ENCODE data around the gene CHI3L1. TPM values are rescaled to one million over a fixed set of nuclear protein-coding genes. Genes with fewer than 3 reads are reported as not detected.
A peak's percentile ranks its signal among the peaks of the same experiment; 100 is the strongest.

CHI3L1 gene
- total RNA-seq, 1 donor from 2014 or later: not detected

- Mint-ChIP-seq H3K27me3 (ENCODE audit: low read depth) (peaks cover 2% of the 10 kb centered on the region), H3K36me3 (ENCODE audit: low read depth) (no peaks in the 10 kb centered on the region), H3K4me3 (ENCODE audit: unreplicated experiment) (no peak overlapping the region)
Observed at GRCh38 chr1:203149188-203149840, 37.2 kb downstream of the CHI3L1 start.

GRCh38 chr1:203148579-203148978 is 37.9 kb downstream of the CHI3L1 start:
- Mint-ChIP-seq H3K4me3 (ENCODE audit: unreplicated experiment) (no peak overlapping the region), H3K27ac (ENCODE audit: unreplicated experiment) (no peak overlapping the region), H3K4me1 (ENCODE audit: low read depth) (peaks cover 14% of the 10 kb centered on the region), H3K9me3 (ENCODE audit: low read depth) (no peaks in the 10 kb centered on the region), H3K36me3 (ENCODE audit: low read depth) (no peaks in the 10 kb centered on the region), H3K27me3 (ENCODE audit: low read depth) (peaks cover 2% of the 10 kb centered on the region)
- DNase-seq (ENCODE audit: low spot score): no peak
- no peak for TF ChIP-seq CTCF (IDR thresholded peaks at IDR 0.05)

More at GRCh38 chr1:203149188-203149840, 37.2 kb downstream of the CHI3L1 start:
- peaks cover 22% of the 10 kb centered on the region for H3K4me1 Mint-ChIP-seq (ENCODE audit: low read depth)
- TF ChIP-seq CTCF (IDR thresholded peaks at IDR 0.05): no peak
- H3K27ac Mint-ChIP-seq (ENCODE audit: unreplicated experiment): no peak overlapping the region
- no peaks in the 10 kb centered on the region for H3K9me3 Mint-ChIP-seq (ENCODE audit: low read depth)
- DNase-seq (ENCODE audit: low spot score): no peak

- TF ChIP-seq CTCF (IDR thresholded peaks at IDR 0.05): peak; percentile 49
- Mint-ChIP-seq H3K36me3 (ENCODE audit: low read depth) (no peaks in the 10 kb centered on the region), H3K27me3 (ENCODE audit: low read depth) (peaks cover 2% of the 10 kb centered on the region), H3K9me3 (ENCODE audit: low read depth) (no peaks in the 10 kb centered on the region), H3K27ac (ENCODE audit: unreplicated experiment) (no peak overlapping the region), H3K4me3 (ENCODE audit: unreplicated experiment) (no peak overlapping the region), H3K4me1 (ENCODE audit: low read depth) (peaks cover 10% of the 10 kb centered on the region)
- no peak for DNase-seq (ENCODE audit: low spot score)
Observed at GRCh38 chr1:203148127-203148526, 38.4 kb downstream of the CHI3L1 start.

GRCh38 chr1:203147376-203147775 is 39.1 kb downstream of the CHI3L1 start:
- no peak for DNase-seq (ENCODE audit: low spot score)
- no peak for TF ChIP-seq CTCF (IDR thresholded peaks at IDR 0.05)
- Mint-ChIP-seq H3K27me3 (ENCODE audit: low read depth) (peaks cover 4% of the 10 kb centered on the region), H3K4me1 (ENCODE audit: low read depth) (peaks cover 2% of the 10 kb centered on the region), H3K9me3 (ENCODE audit: low read depth) (no peaks in the 10 kb centered on the region), H3K36me3 (ENCODE audit: low read depth) (no peaks in the 10 kb centered on the region), H3K27ac (ENCODE audit: unreplicated experiment) (no peak overlapping the region), H3K4me3 (ENCODE audit: unreplicated experiment) (no peak overlapping the region)

- Mint-ChIP-seq H3K36me3 (ENCODE audit: low read depth) (no peaks in the 10 kb centered on the region), H3K27ac (ENCODE audit: unreplicated experiment) (no peak overlapping the region), H3K9me3 (ENCODE audit: low read depth) (no peaks in the 10 kb centered on the region), H3K27me3 (ENCODE audit: low read depth) (peaks cover 2% of the 10 kb centered on the region), H3K4me3 (ENCODE audit: unreplicated experiment) (no peak overlapping the region), H3K4me1 (ENCODE audit: low read depth) (no peaks in the 10 kb centered on the region)
- no peak for TF ChIP-seq CTCF (IDR thresholded peaks at IDR 0.05)
- DNase-seq (ENCODE audit: low spot score): no peak
Observed at GRCh38 chr1:203146537-203146936, 40.0 kb downstream of the CHI3L1 start.
